Globus pallidus (tissue), 1 donor: ENCODE measurements around the gene COPZ2.
"Not testable (repeated sequence)": the region's sequence is repeated elsewhere in the genome, so short reads cannot be mapped to it uniquely, and the experiment has no call there.

ENCODE experiments used
- DNase-seq: peaks from one replicate; pipeline ENCODE4 v3.0.0-alpha.2; 2015; ENCODE audit warnings: low spot score

The COPZ2 gene

GRCh38 chr17:48028736-48029135 lies 8.9 kb downstream of the COPZ2 start:
- no peak for DNase-seq

- DNase-seq, result no peak
These were observed 10.1 kb downstream of the COPZ2 start for GRCh38 chr17:48027322-48027981.

GRCh38 chr17:48026502-48027321 lies 10.9 kb downstream of the COPZ2 start:
- DNase-seq, result peak; percentile 76

GRCh38 chr17:48025904-48026501 lies 11.6 kb downstream of the COPZ2 start:
- DNase-seq, result no peak

GRCh38 chr17:48025040-48025903 lies 12.3 kb downstream of the COPZ2 start:
- DNase-seq, result peak; percentile 95

- DNase-seq, result no peak
These were observed 13.2 kb downstream of the COPZ2 start for GRCh38 chr17:48024149-48025039.

GRCh38 chr17:48023400-48024148 lies 14.0 kb downstream of the COPZ2 start:
- DNase-seq, result peak; percentile 87

GRCh38 chr17:48022901-48023300 lies 14.7 kb downstream of the COPZ2 start:
- no peak for DNase-seq

GRCh38 chr17:48021934-48022333 lies 15.7 kb downstream of the COPZ2 start:
- no peak for DNase-seq

GRCh38 chr17:48017817-48018158 lies 19.8 kb downstream of the COPZ2 start:
- not testable (repeated sequence) for DNase-seq

- DNase-seq, result no peak
These were observed 21.5 kb downstream of the COPZ2 start for GRCh38 chr17:48016112-48016511.

GRCh38 chr17:48014595-48015111 lies 22.9 kb downstream of the COPZ2 start:
- no peak for DNase-seq

GRCh38 chr17:48013876-48014594 lies 23.6 kb downstream of the COPZ2 start:
- DNase-seq, result no peak

- no peak for DNase-seq
These were observed 24.9 kb downstream of the COPZ2 start for GRCh38 chr17:48012654-48013053.

- no peak for DNase-seq
These were observed 25.5 kb downstream of the COPZ2 start for GRCh38 chr17:48012151-48012520.

- DNase-seq, result no peak
These were observed 26.0 kb downstream of the COPZ2 start for GRCh38 chr17:48011405-48012150.

- no peak for DNase-seq
These were observed 27.4 kb downstream of the COPZ2 start for GRCh38 chr17:48010193-48010592.

GRCh38 chr17:48006936-48007709 lies 30.5 kb downstream of the COPZ2 start:
- no peak for DNase-seq
